Lower leg skin (tissue), 4 donors: Measurements from ENCODE around the gene HEATR5A. TPM values are rescaled to one million over a fixed set of nuclear protein-coding genes. Genes with fewer than 3 reads are reported as not detected.
"Not testable (repeated sequence)": the region's sequence is repeated elsewhere in the genome, so short reads cannot be mapped to it uniquely, and the experiment has no call there.

Source experiments
- DNase-seq, 2 donors: peaks; one replicate each; pipeline ENCODE4 v3.0.0-alpha.2; 2019; ENCODE audit warnings: low spot score in 2 of 2
- H3K4me3 ChIP-seq: fragments of 200-600 bp; sonication (generic); 2 replicates; pipeline ENCODE4 v1.5.1; 2017; ENCODE audit warnings: mild to moderate bottlenecking, low read depth; ENCODE audit not compliant: poor library complexity, severe bottlenecking
- POLR2A ChIP-seq, 2 donors: fragments of 450-650 bp; IDR thresholded peaks; one replicate each; pipeline ENCODE4 v1.6.1; 2016 to 2017; ENCODE audit warnings: antibody characterized with exemption in 2 of 2, mild to moderate bottlenecking in 1 of 2, moderate library complexity in 1 of 2
- WGBS, 2 donors: methylation state at CpG; one replicate each; pipeline ENCODE4 v1.1.5; 2018; 5-methylcytosine and 5-hydroxymethylcytosine counted together
- intact Hi-C: fragments of 100-400 bp; cut with DNase I; formaldehyde crosslinking; loops from one replicate; pipeline ENCODE4 v1.15.0; 2023; ENCODE audit warnings: low total_unique reads
- total RNA-seq, 4 donors: library from RNA; depleted of rRNA; stranded (reverse); fragments of >200 nt; gene quantifications; one replicate each; pipeline ENCODE4 v1.1.0, GENCODE V29; 2016
- TF ChIP-seq, protein P1 (sequence below), 3 donors: fragments of 450-650 bp; IDR thresholded peaks; one replicate each; pipeline ENCODE4 v1.5.1; 2016; ENCODE audit warnings: antibody characterized with exemption in 3 of 3, mild to moderate bottlenecking in 3 of 3, moderate library complexity in 2 of 3

HEATR5A gene
- total RNA-seq, 4 donors from 2014 or later = 7.3 to 11.6 (median 9.8) TPM

DNA sequence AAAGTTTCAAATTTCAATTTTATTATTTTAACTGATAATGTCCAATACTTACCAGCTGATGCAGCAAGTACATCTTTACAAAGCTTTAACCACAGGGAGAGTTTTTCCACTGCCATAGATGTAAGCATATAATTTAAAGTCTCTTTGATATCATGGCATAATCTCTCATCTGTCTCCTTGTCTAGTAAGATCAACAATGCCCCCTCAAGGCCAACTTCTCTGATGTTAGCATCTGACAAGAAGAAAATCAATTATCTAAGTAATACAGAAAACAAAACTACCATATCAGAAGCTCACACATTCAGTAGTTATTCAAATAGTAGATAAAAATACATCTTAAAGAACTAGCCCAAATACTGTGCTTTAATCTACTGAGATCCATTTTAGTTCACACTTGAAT lies 94.2 kb downstream of the HEATR5A start:
- intact Hi-C loops = no loop called here
- TF ChIP-seq POLR2A (IDR thresholded peaks at IDR 0.05) = no peak
- TF ChIP-seq, protein P1, sequence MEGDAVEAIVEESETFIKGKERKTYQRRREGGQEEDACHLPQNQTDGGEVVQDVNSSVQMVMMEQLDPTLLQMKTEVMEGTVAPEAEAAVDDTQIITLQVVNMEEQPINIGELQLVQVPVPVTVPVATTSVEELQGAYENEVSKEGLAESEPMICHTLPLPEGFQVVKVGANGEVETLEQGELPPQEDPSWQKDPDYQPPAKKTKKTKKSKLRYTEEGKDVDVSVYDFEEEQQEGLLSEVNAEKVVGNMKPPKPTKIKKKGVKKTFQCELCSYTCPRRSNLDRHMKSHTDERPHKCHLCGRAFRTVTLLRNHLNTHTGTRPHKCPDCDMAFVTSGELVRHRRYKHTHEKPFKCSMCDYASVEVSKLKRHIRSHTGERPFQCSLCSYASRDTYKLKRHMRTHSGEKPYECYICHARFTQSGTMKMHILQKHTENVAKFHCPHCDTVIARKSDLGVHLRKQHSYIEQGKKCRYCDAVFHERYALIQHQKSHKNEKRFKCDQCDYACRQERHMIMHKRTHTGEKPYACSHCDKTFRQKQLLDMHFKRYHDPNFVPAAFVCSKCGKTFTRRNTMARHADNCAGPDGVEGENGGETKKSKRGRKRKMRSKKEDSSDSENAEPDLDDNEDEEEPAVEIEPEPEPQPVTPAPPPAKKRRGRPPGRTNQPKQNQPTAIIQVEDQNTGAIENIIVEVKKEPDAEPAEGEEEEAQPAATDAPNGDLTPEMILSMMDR (IDR thresholded peaks at IDR 0.05) = no peak
- H3K4me3 ChIP-seq = no peak overlapping the region
- no peak for DNase-seq

DNA sequence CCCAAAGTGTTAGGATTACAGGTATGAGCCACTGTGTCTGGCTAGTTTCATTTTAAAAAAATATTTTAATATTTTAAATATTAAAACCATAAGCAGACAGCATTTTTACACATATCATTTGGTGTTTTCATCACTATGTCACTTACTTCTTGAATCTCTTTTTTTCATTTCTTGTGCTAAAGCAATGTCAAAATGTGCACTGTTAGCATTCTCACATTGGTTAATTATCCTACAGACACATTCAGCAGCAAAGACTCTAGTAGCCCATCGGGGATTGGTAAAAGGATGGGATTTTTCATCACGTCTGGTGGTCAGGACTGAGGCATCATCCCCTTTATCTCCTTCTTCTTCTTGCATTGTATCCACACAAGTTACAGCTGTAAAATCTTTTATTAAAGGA lies 96.9 kb downstream of the HEATR5A start:
- no peak overlapping the region for H3K4me3 ChIP-seq
- DNase-seq = no peak
- no peak for TF ChIP-seq POLR2A (IDR thresholded peaks at IDR 0.05)
- TF ChIP-seq, protein P1 (IDR thresholded peaks at IDR 0.05) = no peak
- intact Hi-C loops = no loop called here
- 65 to 92% methylated on average over 2 of the region's 2 CpGs for WGBS, 2 donors

DNA sequence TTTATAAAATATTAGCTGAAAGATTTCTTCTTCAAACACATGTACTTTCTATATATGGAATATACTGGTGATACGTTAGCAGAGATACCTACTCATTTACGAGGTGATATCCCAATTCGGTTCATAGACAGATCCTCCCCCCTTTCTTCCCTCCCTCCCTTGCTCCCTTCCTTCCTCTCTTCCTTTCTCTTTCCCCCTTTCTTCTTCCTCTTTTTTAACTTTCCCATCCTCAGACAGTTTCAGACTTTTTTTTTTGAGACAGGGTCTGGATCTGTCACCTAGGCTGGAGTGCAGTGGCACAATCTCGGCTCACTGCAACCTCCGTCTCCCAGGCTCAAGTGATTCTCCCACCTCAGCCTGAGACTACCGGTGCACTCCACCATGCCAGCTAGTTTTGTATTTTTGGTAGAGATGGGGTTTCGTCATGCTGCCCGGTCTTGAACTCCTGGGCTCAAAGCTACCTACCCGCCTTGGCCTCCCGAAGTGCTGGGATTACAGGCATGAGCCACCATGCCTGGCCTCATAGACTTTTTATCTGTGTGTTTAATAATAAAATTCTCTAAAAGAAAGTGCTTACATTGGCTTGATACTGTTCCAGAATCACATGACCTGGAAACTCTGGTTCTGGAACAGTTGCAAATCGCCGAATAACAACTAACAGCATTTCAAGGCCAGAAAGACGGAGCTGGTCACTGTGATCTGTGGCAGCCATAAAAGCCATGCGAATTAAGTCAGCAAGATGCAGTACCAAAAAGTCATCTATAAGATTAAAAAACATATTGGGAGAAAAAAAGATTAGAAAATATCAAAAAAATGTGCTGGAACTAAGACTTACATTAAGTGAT lies 99.2 kb downstream of the HEATR5A start:
- WGBS, 2 donors = 95% methylated on average over 14 of the region's 14 CpGs
- no peak for DNase-seq
- no peak for TF ChIP-seq POLR2A (IDR thresholded peaks at IDR 0.05)
- TF ChIP-seq, protein P1 (IDR thresholded peaks at IDR 0.05) = no peak
- no peak overlapping the region for H3K4me3 ChIP-seq
- intact Hi-C loops = no loop called here

DNA sequence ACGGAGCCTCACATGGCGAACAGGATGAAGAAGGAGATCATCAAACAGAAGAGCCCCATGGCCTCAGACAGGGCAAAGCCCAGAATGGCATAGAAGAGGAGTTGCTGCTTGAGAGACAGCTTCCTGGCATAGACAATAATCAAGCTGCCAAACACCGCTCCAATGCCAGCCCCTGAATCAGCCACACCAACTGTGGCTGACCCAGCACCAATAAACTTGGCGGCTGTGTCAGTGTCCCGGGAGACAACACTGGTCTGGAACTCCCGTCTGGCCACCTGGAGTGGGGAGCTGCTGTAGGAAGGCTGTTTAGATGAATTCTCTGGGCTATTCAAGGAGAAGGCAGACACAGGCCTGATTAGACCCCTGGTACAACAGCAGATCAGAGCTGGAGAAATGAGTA lies 100.1 kb downstream of the HEATR5A start:
- H3K4me3 ChIP-seq = no peak overlapping the region
- 87 to 90% methylated on average over 6 of the region's 6 CpGs for WGBS, 2 donors
- no peak for DNase-seq
- TF ChIP-seq, protein P1 (IDR thresholded peaks at IDR 0.05) = no peak
- intact Hi-C loops = no loop called here

DNA sequence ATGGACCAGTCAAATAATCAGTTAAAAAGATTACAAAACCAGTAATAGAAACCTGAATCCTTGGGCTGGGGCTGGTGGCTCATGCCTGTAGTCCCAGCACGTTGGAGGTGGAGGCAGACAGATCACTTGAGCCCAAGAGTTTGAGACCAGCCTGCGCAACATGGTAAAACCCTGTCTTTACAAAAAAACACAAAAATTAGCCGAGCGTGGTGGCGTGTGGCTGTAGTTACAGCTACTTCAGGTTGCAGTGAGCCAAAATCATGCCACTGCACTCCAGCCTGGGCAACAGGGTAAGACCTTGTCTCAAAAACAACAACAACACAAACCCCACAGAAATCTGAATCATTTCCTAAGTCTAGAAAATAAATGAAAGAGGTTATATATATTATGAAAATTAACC lies 100.6 kb downstream of the HEATR5A start:
- intact Hi-C loops = no loop called here
- DNase-seq = no peak
- H3K4me3 ChIP-seq = no peak overlapping the region
- 97 to 98% methylated on average over 5 of the region's 5 CpGs for WGBS, 2 donors
- TF ChIP-seq, protein P1 (IDR thresholded peaks at IDR 0.05) = no peak
- no peak for TF ChIP-seq POLR2A (IDR thresholded peaks at IDR 0.05)

DNA sequence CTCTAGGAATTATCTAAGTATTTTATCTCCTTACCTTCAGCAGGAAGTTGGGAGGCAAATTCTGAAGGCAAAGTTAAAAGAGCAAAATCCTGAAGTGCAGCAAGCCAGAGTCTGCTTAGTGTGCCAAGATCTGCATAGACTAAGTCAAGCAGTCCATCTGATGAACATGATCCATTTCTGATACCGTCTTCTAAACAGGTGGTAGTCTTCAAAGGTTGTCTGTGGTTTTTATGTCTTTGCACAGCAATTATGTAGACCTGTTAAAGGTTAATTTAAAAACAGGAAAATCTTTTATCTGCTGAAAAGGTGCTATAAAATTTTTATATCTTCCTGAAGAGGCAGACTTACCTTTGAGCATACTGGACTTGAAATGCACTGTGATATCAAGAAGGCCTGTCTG lies 107.4 kb downstream of the HEATR5A start:
- no peak overlapping the region for H3K4me3 ChIP-seq
- TF ChIP-seq POLR2A (IDR thresholded peaks at IDR 0.05) = no peak
- TF ChIP-seq, protein P1 (IDR thresholded peaks at IDR 0.05) = no peak
- DNase-seq = no peak
- intact Hi-C loops = loop anchor here (2.0 kb wide), 1 partner anchor 18 kb away; no protein-coding TSS in a partner anchor
- WGBS, 2 donors = 95 to 97% methylated on average over 1 of the region's 1 CpG

DNA sequence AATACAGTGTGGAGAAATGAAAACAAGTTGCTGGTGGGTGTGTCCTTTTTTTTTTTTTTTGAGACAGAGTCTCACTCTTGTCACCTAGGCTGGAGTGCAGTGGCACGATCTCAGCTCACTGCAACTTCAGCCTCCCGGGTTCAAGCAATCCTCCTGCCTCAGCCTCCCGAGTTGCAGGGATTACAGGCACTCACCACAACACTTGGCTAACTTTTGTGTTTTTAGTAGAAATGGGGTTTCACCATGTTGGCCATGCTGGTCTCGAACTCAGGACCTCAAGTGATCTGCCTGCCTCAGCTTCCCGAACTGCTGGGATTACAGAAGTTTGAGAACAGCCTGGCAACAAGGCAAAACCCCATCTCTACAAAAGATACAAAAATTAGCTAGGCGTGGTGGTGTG lies 108.0 kb downstream of the HEATR5A start:
- not testable (repeated sequence) for DNase-seq, H3K4me3 ChIP-seq
- 95 to 99% methylated on average over 6 of the region's 6 CpGs for WGBS, 2 donors
- intact Hi-C loops = loop anchor here (2.0 kb wide), 1 partner anchor 18 kb away; no protein-coding TSS in a partner anchor
